HL-60 (cell line): ENCODE measurements around the gene TTN.

Experiments used
- DNase-seq, 2 experiments: peaks; one replicate each; pipeline ENCODE4 v3.0.0-alpha.2; 2010 to 2020; ENCODE audit warnings: low read depth in 1 of 2, low spot score in 1 of 2
- H3K27ac ChIP-seq: fragments of 250-450 bp; sonication (Bioruptor Pico); replicated peaks from 2 replicates; pipeline ENCODE4 v1.5.1; 2020; ENCODE audit warnings: mild to moderate bottlenecking, moderate library complexity
- H3K27me3 ChIP-seq: fragments of 250-450 bp; sonication (Bioruptor Pico); 2 replicates; pipeline ENCODE4 v1.5.1; 2021; ENCODE audit warnings: mild to moderate bottlenecking, moderate library complexity; ENCODE audit not compliant: insufficient read depth, poor library complexity, severe bottlenecking
- H3K4me3 ChIP-seq: replicated peaks from 2 replicates; pipeline ENCODE4 v1.5.1; 2011; ENCODE audit warnings: mild to moderate bottlenecking, control low read depth, low read length; ENCODE audit not compliant: insufficient read depth
- GABPA ChIP-seq: IDR thresholded peaks from 2 replicates; pipeline ENCODE4 v1.6.1; 2012; ENCODE audit warnings: low read depth
- POLR2AphosphoS5 ChIP-seq: IDR thresholded peaks from 2 replicates; pipeline ENCODE4 v1.6.1; 2012; ENCODE audit warnings: low read depth
- SPI1 ChIP-seq: IDR thresholded peaks from 2 replicates; pipeline ENCODE4 v1.6.1; 2012; ENCODE audit warnings: low read depth, mild to moderate bottlenecking, borderline replicate concordance
- TF ChIP-seq, protein P1 (sequence below): IDR thresholded peaks from 2 replicates; pipeline ENCODE4 v1.6.1; 2012; ENCODE audit warnings: low read depth; ENCODE audit not compliant: insufficient replicate concordance
- TF ChIP-seq, protein P2 (sequence below): IDR thresholded peaks from one replicate; pipeline ENCODE4 v1.5.1; 2011; ENCODE audit warnings: low read length, control low read depth, inconsistent platforms; ENCODE audit not compliant: insufficient read depth

TTN gene

DNA sequence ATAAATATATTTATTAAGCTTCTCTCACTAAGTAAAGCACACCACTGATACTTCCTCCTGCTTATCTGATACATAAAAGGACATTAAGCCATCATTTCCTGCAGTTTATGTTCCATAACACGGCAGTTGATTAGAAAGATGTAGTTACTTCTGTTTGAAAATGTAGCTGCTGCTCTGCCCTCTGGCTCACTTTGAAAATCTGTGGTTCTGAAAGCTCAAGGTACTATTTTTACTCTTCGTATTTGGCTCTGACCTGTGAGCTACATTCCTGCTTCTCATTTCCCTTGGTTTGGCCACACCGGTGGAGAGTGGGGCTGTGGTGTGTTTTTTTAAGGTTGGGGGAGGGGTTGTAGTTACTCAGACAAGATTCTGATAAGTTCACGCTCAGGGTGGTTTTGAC, 12.8 kb upstream of the TTN start:
- Histone ChIP-seq H3K27me3 (no peaks in the 10 kb centered on the region), H3K4me3 (no peak overlapping the region), H3K27ac (no peak overlapping the region)
- TF ChIP-seq POLR2AphosphoS5 (no peak), SPI1 (no peak), GABPA (no peak)
- TF ChIP-seq, protein P1, sequence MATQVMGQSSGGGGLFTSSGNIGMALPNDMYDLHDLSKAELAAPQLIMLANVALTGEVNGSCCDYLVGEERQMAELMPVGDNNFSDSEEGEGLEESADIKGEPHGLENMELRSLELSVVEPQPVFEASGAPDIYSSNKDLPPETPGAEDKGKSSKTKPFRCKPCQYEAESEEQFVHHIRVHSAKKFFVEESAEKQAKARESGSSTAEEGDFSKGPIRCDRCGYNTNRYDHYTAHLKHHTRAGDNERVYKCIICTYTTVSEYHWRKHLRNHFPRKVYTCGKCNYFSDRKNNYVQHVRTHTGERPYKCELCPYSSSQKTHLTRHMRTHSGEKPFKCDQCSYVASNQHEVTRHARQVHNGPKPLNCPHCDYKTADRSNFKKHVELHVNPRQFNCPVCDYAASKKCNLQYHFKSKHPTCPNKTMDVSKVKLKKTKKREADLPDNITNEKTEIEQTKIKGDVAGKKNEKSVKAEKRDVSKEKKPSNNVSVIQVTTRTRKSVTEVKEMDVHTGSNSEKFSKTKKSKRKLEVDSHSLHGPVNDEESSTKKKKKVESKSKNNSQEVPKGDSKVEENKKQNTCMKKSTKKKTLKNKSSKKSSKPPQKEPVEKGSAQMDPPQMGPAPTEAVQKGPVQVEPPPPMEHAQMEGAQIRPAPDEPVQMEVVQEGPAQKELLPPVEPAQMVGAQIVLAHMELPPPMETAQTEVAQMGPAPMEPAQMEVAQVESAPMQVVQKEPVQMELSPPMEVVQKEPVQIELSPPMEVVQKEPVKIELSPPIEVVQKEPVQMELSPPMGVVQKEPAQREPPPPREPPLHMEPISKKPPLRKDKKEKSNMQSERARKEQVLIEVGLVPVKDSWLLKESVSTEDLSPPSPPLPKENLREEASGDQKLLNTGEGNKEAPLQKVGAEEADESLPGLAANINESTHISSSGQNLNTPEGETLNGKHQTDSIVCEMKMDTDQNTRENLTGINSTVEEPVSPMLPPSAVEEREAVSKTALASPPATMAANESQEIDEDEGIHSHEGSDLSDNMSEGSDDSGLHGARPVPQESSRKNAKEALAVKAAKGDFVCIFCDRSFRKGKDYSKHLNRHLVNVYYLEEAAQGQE = no peak
- TF ChIP-seq, protein P2, sequence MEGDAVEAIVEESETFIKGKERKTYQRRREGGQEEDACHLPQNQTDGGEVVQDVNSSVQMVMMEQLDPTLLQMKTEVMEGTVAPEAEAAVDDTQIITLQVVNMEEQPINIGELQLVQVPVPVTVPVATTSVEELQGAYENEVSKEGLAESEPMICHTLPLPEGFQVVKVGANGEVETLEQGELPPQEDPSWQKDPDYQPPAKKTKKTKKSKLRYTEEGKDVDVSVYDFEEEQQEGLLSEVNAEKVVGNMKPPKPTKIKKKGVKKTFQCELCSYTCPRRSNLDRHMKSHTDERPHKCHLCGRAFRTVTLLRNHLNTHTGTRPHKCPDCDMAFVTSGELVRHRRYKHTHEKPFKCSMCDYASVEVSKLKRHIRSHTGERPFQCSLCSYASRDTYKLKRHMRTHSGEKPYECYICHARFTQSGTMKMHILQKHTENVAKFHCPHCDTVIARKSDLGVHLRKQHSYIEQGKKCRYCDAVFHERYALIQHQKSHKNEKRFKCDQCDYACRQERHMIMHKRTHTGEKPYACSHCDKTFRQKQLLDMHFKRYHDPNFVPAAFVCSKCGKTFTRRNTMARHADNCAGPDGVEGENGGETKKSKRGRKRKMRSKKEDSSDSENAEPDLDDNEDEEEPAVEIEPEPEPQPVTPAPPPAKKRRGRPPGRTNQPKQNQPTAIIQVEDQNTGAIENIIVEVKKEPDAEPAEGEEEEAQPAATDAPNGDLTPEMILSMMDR = no peak
- no peak for DNase-seq

GRCh38 chr2:178819147-178819875, 12.1 kb upstream of the TTN start:
- Histone ChIP-seq H3K27me3 (no peaks in the 10 kb centered on the region), H3K27ac (no peak overlapping the region), H3K4me3 (no peak overlapping the region)
- no peak for TF ChIP-seq SPI1
- TF ChIP-seq, protein P1 = no peak
- TF ChIP-seq POLR2AphosphoS5 = no peak
- no peak for TF ChIP-seq GABPA
- TF ChIP-seq, protein P2 = no peak
- DNase-seq = no peak

DNA sequence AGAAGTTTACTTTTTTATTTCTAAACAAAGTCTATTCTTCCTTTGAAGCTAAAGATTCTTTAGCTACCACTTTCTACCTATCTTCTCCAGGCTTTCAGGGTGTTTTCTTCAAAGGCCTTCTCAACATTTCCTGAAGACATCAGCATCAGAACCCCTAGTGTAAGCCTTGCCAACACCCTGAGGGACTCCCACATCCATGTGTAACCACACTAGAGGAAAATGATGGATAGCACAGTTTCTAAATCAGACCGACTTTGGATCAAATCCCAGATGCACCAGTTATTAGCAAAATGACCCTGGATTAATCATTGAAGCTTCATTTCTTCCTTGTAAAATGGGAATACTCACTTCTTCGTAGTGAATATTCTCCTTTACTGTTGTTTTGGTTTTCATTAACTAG, 4.7 kb upstream of the TTN start:
- no peak for DNase-seq
- no peak overlapping the region for H3K4me3 ChIP-seq
- no peak overlapping the region for H3K27ac ChIP-seq
- TF ChIP-seq, protein P2 = no peak
- TF ChIP-seq SPI1 (no peak), GABPA (no peak), POLR2AphosphoS5 (no peak)
- TF ChIP-seq, protein P1 = no peak
- no peaks in the 10 kb centered on the region for H3K27me3 ChIP-seq
